Dermis microvascular lymphatic vessel endothelial cell (primary cell): ENCODE data around the gene GAP43. TPM values are rescaled to one million over a fixed set of nuclear protein-coding genes. Genes with fewer than 3 reads are reported as not detected.
A peak's percentile ranks its signal among the peaks of the same experiment; 100 is the strongest.

Experiments
- DNase-seq, 2 donors: peaks; one replicate each; pipeline versions ENCODE4 v3.0.0 to v3.0.0-alpha.2; 2010; ENCODE audit warnings: low read depth in 2 of 2
- total RNA-seq: library from RNA; depleted of rRNA; stranded (reverse); fragments of >200 nt; gene quantifications from 2 replicates; pipeline ENCODE4 v1.2.1, GENCODE V29; 2014

The GAP43 gene
- not detected in 2 replicates for total RNA-seq

- DNase-seq = peak in 1 of 2 donors; percentile 6
These were observed at the start of gene GAP43 for GRCh38 chr3:115623044-115623868. GAP43 (plus strand) TSS chr3:115623510; CDS start chr3:115623690, 180 bp downstream.

GRCh38 chr3:115576325-115576875 lies 46.9 kb upstream of the GAP43 start:
- DNase-seq = no peak

GRCh38 chr3:115577000-115577399 lies 46.3 kb upstream of the GAP43 start:
- no peak for DNase-seq

GRCh38 chr3:115578331-115578730 lies 45.0 kb upstream of the GAP43 start:
- DNase-seq = no peak

- DNase-seq = no peak
These were observed 42.7 kb upstream of the GAP43 start for GRCh38 chr3:115580566-115580965.

GRCh38 chr3:115581362-115582135 lies 41.8 kb upstream of the GAP43 start:
- no peak for DNase-seq

- DNase-seq = no peak
These were observed 34.9 kb upstream of the GAP43 start for GRCh38 chr3:115588201-115589115.

GRCh38 chr3:115590873-115591272 lies 32.4 kb upstream of the GAP43 start:
- DNase-seq = no peak

GRCh38 chr3:115595611-115596275 lies 27.6 kb upstream of the GAP43 start:
- DNase-seq = no peak

GRCh38 chr3:115598216-115598615 lies 25.1 kb upstream of the GAP43 start:
- no peak for DNase-seq

GRCh38 chr3:115602194-115602593 lies 21.1 kb upstream of the GAP43 start:
- no peak for DNase-seq

- DNase-seq = no peak
These were observed 11.7 kb upstream of the GAP43 start for GRCh38 chr3:115611630-115612029.

GRCh38 chr3:115615001-115615814 lies 8.1 kb upstream of the GAP43 start:
- DNase-seq = no peak

- DNase-seq = no peak
These were observed 6.8 kb upstream of the GAP43 start for GRCh38 chr3:115616461-115616860.

- DNase-seq = no peak
These were observed 5.7 kb upstream of the GAP43 start for GRCh38 chr3:115617591-115617990.

GRCh38 chr3:115624029-115624741 lies 875 bp downstream of the GAP43 start:
- DNase-seq = no peak

GRCh38 chr3:115624901-115625300 lies 1.6 kb downstream of the GAP43 start:
- no peak for DNase-seq

- DNase-seq = no peak
These were observed 2.7 kb downstream of the GAP43 start for GRCh38 chr3:115626006-115626409.

GRCh38 chr3:115626721-115627120 lies 3.4 kb downstream of the GAP43 start:
- no peak for DNase-seq
